ENCODE data around the gene MGAT4A.

GRCh38 chr2:98771264-98771663 lies 40.3 kb upstream of the MGAT4A start:
- TF ChIP-seq TAF1 (IDR thresholded peaks at IDR 0.05; ENCODE audit: low read depth) (no peak), MAX (IDR thresholded peaks at IDR 0.05) (no peak)
